Measurements from ENCODE around the gene ZNF691. TPM values are rescaled to one million over a fixed set of nuclear protein-coding genes. Genes with fewer than 3 reads are reported as not detected.
"Not testable (repeated sequence)": the region's sequence is repeated elsewhere in the genome, so short reads cannot be mapped to it uniquely, and the experiment has no call there.

The ZNF691 gene
- polyA plus RNA-seq, 1 experiment, result 5.6 TPM

GRCh38 chr1:42887366-42887765, 41.0 kb downstream of the ZNF691 start:
- Histone ChIP-seq H3K27ac (ENCODE audit: low read depth, low read length) (no peak overlapping the region), H3K9me3 (ENCODE audit: control insufficient read depth, insufficient read depth, low read length) (peaks cover 13% of the 10 kb centered on the region; the same call in 1 of the 2 replicates), H3K4me3 (ENCODE audit: low read depth, low read length) (no peak overlapping the region), H3K27me3 (ENCODE audit: control insufficient read depth, insufficient read depth, low read length) (peaks cover 8% of the 10 kb centered on the region)
- CTCF ChIA-PET, result no interaction called here
- POLR2A ChIA-PET, result no interaction called here
- TF ChIP-seq CTCF (IDR thresholded peaks at IDR 0.05; ENCODE audit: low read depth, low read length), result no peak
- no peak for DNase-seq (ENCODE audit: low read depth, low spot score)

- Histone ChIP-seq H3K27ac (ENCODE audit: low read depth, low read length) (no peak overlapping the region), H3K27me3 (ENCODE audit: control insufficient read depth, insufficient read depth, low read length) (peaks cover 8% of the 10 kb centered on the region), H3K9me3 (ENCODE audit: control insufficient read depth, insufficient read depth, low read length) (peaks cover 13% of the 10 kb centered on the region; the same call in 1 of the 2 replicates), H3K4me3 (ENCODE audit: low read depth, low read length) (no peak overlapping the region)
- CTCF ChIA-PET, result no interaction called here
- TF ChIP-seq CTCF (IDR thresholded peaks at IDR 0.05; ENCODE audit: low read depth, low read length), result no peak
- POLR2A ChIA-PET, result no interaction called here
- DNase-seq (ENCODE audit: low read depth, low spot score), result no peak
These were observed 41.7 kb downstream of the ZNF691 start for GRCh38 chr1:42888013-42888633.

GRCh38 chr1:42889264-42889663, 42.9 kb downstream of the ZNF691 start:
- Histone ChIP-seq H3K4me3 (ENCODE audit: low read depth, low read length) (no peak overlapping the region), H3K27ac (ENCODE audit: low read depth, low read length) (no peak overlapping the region), H3K27me3 (ENCODE audit: control insufficient read depth, insufficient read depth, low read length) (peaks cover 8% of the 10 kb centered on the region), H3K9me3 (ENCODE audit: control insufficient read depth, insufficient read depth, low read length) (peaks cover 13% of the 10 kb centered on the region; the same call in 1 of the 2 replicates)
- POLR2A ChIA-PET, result no interaction called here
- DNase-seq (ENCODE audit: low read depth, low spot score), result no peak
- CTCF ChIA-PET, result interaction anchor here (0.5 to 1.1 kb wide), 2 partner anchors 24 to 32 kb away, joined by 3 to 6 read pairs; no protein-coding TSS in a partner anchor
- no peak for TF ChIP-seq CTCF (IDR thresholded peaks at IDR 0.05; ENCODE audit: low read depth, low read length)

- no peak for TF ChIP-seq CTCF (IDR thresholded peaks at IDR 0.05; ENCODE audit: low read depth, low read length)
- Histone ChIP-seq H3K9me3 (ENCODE audit: control insufficient read depth, insufficient read depth, low read length) (peaks cover 13% of the 10 kb centered on the region; the same call in 1 of the 2 replicates), H3K27me3 (ENCODE audit: control insufficient read depth, insufficient read depth, low read length) (peaks cover 7% of the 10 kb centered on the region), H3K27ac (ENCODE audit: low read depth, low read length) (no peak overlapping the region), H3K4me3 (ENCODE audit: low read depth, low read length) (no peak overlapping the region)
- ChIA-PET POLR2A (no interaction called here), CTCF (no interaction called here)
- no peak for DNase-seq (ENCODE audit: low read depth, low spot score)
These were observed 45.2 kb downstream of the ZNF691 start for GRCh38 chr1:42891465-42892138.

- POLR2A ChIA-PET, result interaction anchor here (0.6 kb wide), 1 partner anchor 40 kb away, joined by 3 read pairs; no protein-coding TSS in a partner anchor
- H3K27me3 ChIP-seq (ENCODE audit: control insufficient read depth, insufficient read depth, low read length), result peaks cover 13% of the 10 kb centered on the region
- not testable (repeated sequence) for H3K27ac ChIP-seq (ENCODE audit: low read depth, low read length); H3K9me3 ChIP-seq (ENCODE audit: control insufficient read depth, insufficient read depth, low read length); DNase-seq (ENCODE audit: low read depth, low spot score); H3K4me3 ChIP-seq (ENCODE audit: low read depth, low read length)
- CTCF ChIA-PET, result interaction anchor here (2.1 kb wide), 1 partner anchor 174 kb away, joined by 15 read pairs; no protein-coding TSS in a partner anchor
These were observed 53.5 kb downstream of the ZNF691 start for GRCh38 chr1:42899960-42900359.

Other genes with a start within 250 kb of the ZNF691 start
- gene PPIH, start 188.2 kb upstream of the ZNF691 start, polyA plus RNA-seq (2011; rRNA removed), result 25.8 and 36.1 TPM in 2 replicates
- 599 and 636 TPM in 2 replicates for gene YBX1, start 164.2 kb upstream of the ZNF691 start, polyA plus RNA-seq (2011; rRNA removed)
- not detected in 2 replicates for gene CLDN19, start 106.4 kb upstream of the ZNF691 start, polyA plus RNA-seq (2011; rRNA removed)
- gene P3H1, start 79.6 kb upstream of the ZNF691 start, polyA plus RNA-seq (2011; rRNA removed), result 156 and 188 TPM in 2 replicates
- 5.4 and 6.4 TPM in 2 replicates for gene C1orf50, start 79.4 kb upstream of the ZNF691 start, polyA plus RNA-seq (2011; rRNA removed)
- 0.04 TPM in 1 of 2 replicates, not detected in the other for gene TMEM269, start 61.6 kb upstream of the ZNF691 start, polyA plus RNA-seq (2011; rRNA removed)
- 16.1 and 18.2 TPM in 2 replicates for gene ERMAP, start 29.5 kb upstream of the ZNF691 start, polyA plus RNA-seq (2011; rRNA removed)
- gene SVBP, start 29.2 kb upstream of the ZNF691 start, polyA plus RNA-seq (2011; rRNA removed), result 25.7 and 29.8 TPM in 2 replicates
- gene SLC2A1, start 112.3 kb downstream of the ZNF691 start, polyA plus RNA-seq (2011; rRNA removed), result 114 and 140 TPM in 2 replicates